Neural cell (in vitro differentiated cells): ENCODE measurements around the gene IFNGR1.

Experiments
- EP300 ChIP-seq: fragments of 450-650 bp; conservative IDR thresholded peaks from 2 replicates; pipeline ENCODE4 v1.6.1; 2014; ENCODE audit warnings: antibody characterized with exemption, mild to moderate bottlenecking, moderate library complexity; ENCODE audit not compliant: poor library complexity, severe bottlenecking
- RAD21 ChIP-seq: fragments of 450-650 bp; conservative IDR thresholded peaks from 2 replicates; pipeline ENCODE4 v1.6.1; 2014; ENCODE audit warnings: antibody characterized with exemption, mild to moderate bottlenecking, moderate library complexity
- TAF1 ChIP-seq: IDR thresholded peaks from 2 replicates; pipeline ENCODE4 v1.6.1; 2012; ENCODE audit warnings: low read depth
- TF ChIP-seq, protein P1 (sequence below): fragments of 450-650 bp; IDR thresholded peaks from 2 replicates; pipeline ENCODE4 v1.5.1; 2014; ENCODE audit warnings: antibody characterized with exemption, mild to moderate bottlenecking, moderate library complexity; ENCODE audit not compliant: poor library complexity, severe bottlenecking

DNA sequence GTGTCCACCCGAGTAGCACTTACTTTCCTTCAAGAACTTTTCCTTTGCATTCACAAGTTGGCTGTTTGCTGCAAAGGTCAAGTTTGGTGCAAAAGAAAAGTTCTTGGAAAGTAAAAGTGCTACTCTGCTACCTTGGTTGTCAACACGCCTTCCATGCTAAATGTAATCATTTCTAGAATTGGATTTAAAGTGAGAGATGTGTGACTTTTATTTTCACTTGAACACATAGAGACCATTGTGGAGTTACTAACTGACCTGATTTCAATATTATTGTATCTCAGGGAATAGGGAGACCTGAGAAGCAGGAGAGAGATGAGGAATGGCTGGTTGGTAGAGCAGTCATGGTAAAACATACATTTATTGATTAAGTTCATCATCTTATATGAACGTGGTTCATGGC lies 49.7 kb upstream of the IFNGR1 start:
- TF ChIP-seq, protein P1, sequence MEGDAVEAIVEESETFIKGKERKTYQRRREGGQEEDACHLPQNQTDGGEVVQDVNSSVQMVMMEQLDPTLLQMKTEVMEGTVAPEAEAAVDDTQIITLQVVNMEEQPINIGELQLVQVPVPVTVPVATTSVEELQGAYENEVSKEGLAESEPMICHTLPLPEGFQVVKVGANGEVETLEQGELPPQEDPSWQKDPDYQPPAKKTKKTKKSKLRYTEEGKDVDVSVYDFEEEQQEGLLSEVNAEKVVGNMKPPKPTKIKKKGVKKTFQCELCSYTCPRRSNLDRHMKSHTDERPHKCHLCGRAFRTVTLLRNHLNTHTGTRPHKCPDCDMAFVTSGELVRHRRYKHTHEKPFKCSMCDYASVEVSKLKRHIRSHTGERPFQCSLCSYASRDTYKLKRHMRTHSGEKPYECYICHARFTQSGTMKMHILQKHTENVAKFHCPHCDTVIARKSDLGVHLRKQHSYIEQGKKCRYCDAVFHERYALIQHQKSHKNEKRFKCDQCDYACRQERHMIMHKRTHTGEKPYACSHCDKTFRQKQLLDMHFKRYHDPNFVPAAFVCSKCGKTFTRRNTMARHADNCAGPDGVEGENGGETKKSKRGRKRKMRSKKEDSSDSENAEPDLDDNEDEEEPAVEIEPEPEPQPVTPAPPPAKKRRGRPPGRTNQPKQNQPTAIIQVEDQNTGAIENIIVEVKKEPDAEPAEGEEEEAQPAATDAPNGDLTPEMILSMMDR, result no peak
- TF ChIP-seq EP300 (no peak), TAF1 (no peak), RAD21 (no peak)
